Neural cell (in vitro differentiated cells): ENCODE results near the gene WASHC4.

ENCODE experiments used
- EZH2 ChIP-seq: fragments of 200-600, 300-800 bp; shearing (Covaris generic), sonication (generic); IDR thresholded peaks from 2 replicates; pipeline ENCODE4 v1.6.1; 2014; ENCODE audit warnings: antibody characterized with exemption, low read length, borderline replicate concordance, mild to moderate bottlenecking; ENCODE audit not compliant: insufficient read depth, poor library complexity, severe bottlenecking
- MXI1 ChIP-seq: fragments of 450-650 bp; conservative IDR thresholded peaks from 2 replicates; pipeline ENCODE4 v1.6.1; 2014; ENCODE audit warnings: antibody characterized with exemption, mild to moderate bottlenecking; ENCODE audit not compliant: poor library complexity, severe bottlenecking
- POLR2AphosphoS5 ChIP-seq: IDR thresholded peaks from 2 replicates; pipeline ENCODE4 v1.6.1; 2012
- TF ChIP-seq, protein P1 (sequence below): fragments of 450-650 bp; IDR thresholded peaks from 2 replicates; pipeline ENCODE4 v1.5.1; 2014; ENCODE audit warnings: antibody characterized with exemption, mild to moderate bottlenecking, moderate library complexity; ENCODE audit not compliant: poor library complexity, severe bottlenecking

DNA sequence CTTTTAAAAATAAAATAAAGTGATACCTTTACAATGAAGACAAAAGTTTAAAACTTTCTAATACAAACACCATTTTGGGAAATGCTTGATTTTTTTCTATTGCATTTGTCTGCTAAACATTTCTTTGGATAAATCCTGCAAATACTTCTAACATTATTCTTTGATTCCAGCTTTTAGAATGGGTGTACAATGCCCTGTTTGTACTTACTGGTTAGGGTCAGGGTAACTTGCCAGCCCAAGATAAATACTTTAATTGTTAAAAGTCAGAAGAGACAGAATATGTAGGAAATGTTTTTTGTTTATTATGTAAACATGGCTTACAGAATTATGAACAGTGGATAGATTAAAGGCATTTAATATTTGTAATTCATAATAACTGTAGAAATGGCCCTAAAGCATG, 60.5 kb downstream of the WASHC4 start:
- TF ChIP-seq POLR2AphosphoS5 (no peak), EZH2 (no peak), MXI1 (no peak)
- TF ChIP-seq, protein P1, sequence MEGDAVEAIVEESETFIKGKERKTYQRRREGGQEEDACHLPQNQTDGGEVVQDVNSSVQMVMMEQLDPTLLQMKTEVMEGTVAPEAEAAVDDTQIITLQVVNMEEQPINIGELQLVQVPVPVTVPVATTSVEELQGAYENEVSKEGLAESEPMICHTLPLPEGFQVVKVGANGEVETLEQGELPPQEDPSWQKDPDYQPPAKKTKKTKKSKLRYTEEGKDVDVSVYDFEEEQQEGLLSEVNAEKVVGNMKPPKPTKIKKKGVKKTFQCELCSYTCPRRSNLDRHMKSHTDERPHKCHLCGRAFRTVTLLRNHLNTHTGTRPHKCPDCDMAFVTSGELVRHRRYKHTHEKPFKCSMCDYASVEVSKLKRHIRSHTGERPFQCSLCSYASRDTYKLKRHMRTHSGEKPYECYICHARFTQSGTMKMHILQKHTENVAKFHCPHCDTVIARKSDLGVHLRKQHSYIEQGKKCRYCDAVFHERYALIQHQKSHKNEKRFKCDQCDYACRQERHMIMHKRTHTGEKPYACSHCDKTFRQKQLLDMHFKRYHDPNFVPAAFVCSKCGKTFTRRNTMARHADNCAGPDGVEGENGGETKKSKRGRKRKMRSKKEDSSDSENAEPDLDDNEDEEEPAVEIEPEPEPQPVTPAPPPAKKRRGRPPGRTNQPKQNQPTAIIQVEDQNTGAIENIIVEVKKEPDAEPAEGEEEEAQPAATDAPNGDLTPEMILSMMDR, result no peak
